ENCODE data around the gene FYCO1. TPM values are rescaled to one million over a fixed set of nuclear protein-coding genes. Genes with fewer than 3 reads are reported as not detected.

Gene FYCO1
- 3.1 TPM for total RNA-seq

DNA sequence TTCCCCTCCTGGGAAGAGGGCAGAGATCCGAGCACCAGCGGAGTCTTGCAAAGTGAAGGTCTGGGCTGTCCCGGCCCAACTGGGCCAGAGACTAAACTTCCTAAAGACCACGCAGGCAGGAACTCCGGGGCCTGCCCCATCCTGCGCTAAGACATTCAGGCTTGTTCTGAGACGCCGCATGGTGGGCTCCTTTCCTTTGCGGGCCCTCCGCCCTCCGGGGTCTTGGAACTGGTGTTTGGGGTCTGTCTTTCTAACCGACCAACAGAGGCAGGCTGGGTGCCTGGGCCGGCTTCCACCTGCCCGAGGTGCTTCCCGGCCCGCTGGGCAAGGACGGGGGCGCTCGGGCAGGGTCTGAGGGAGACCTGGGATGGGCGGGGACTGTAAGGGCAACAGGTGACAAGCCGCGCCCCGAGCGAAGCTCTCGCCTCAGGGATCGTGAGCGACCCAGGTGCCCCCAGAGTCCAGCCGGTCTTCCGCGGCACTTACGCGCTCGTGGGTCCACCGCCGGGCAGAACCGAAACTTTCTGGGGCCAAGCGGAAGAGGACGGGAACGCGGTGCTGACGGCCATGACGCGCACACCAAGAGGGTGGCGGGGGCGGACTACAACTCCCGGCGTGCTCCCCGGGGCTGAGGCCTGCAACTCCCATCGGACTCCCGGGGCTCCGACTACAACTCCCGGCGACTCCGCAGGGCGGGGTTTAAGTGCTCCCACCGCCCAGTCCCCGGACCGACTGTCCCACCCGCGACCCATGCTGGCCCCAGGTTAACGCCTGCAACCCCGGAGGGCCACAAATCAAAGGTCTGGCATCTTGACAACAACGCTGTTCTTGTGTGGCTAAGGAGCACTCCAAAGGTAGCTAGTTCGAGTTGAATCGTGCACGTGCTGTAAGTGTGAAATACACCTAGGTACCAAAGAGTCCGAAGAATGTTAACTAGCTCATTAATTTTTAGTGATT lies at the start of gene FYCO1:
TSS of gene FYCO1 (minus strand) at position 589 of the 957 bp plus-strand sequence. CDS start 10,914 bp downstream, outside the sequence.

GRCh38 chr3:46027021-46027705 lies 31.5 kb upstream of the FYCO1 start, which contains the start of gene XCR1:
XCR1 (minus strand) TSS chr3:46027483; CDS start chr3:46021947, 5,536 bp downstream.

DNA sequence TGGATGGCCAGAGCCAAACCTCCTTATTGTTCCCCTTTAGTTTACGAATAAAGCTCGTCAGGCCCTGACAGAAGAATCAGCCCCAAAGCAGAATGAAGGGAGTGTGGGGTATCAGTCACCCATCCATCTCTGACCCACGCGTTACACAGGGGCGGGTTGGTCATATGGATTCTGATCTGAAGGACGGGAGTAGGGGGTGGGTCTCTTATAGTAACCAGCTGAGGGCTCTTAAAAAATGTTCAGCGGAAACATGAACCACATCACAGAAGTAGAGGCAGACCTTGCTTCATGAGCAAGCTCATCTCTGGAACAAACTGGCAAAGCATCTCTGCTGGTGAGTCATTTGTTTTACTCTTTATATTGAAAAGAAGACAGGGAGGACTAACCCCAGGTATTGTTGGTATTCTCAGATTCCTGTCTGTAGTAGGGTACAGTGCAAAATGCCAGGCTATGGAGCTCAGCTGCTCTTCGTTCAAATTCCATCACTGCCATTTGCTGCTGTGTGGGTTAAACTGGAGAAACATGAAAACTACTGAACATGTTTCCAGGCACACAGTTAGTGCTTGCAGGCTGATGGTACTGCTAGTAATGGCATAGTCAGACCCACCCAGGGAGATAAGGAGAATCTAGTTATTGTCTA lies 52.3 kb downstream of the FYCO1 start, which contains the start of gene CXCR6:
TSS of gene CXCR6 (plus strand) at position 258 of the 640 bp plus-strand sequence. CDS start 3,018 bp downstream, outside the sequence.

DNA sequence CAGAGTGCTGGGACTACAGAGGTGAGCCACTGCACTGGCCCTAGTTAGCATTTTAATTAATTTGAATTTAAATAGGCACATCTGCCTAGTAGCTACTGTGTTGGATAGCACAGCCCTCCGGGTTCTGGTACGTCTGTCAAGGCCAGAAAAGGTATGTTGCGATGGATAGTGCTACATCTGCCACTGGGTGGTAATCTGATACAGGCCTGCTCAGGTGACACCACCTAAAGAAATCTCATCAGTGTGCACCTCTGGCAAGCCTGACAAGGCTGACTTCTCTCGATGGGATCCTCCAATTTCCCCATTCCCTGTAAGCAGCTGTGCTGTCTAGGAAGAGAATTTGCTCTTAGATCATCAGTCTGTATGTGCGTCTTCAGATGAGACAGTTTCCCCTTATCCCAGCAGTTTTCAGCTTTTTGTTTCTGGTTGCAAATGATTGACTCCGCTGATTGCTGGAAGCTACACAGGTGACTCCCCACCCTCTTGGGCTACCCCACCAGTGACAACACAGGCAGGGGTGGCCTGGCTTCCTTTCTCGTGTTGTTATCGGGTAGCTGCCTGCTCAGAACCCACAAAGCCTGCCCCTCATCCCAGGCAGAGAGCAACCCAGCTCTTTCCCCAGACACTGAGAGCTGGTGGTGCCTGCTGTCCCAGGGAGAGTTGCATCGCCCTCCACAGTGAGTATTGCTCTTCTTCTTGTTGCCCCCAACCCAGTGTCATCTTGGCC lies 109.5 kb downstream of the FYCO1 start, which contains the start of gene CCR9:
TSS of gene CCR9 (plus strand) at position 565 of the 727 bp plus-strand sequence. CDS start 8,391 bp downstream, outside the sequence.

Small RNA genes lying within 50 kb of the gene (small RNA-seq; reads per million reads assigned to genes)
- not detected for gene RF00019 (ENCODE audit: low replicate concordance)

Other genes starting within 250 kb of the FYCO1 start
- gene SLC6A20, start 199.3 kb downstream of the FYCO1 start, total RNA-seq: 1.6 TPM
- 29.4 TPM for gene LZTFL1, start 153.7 kb downstream of the FYCO1 start, total RNA-seq
- not detected for gene CCR9, start 109.3 kb downstream of the FYCO1 start, total RNA-seq
- gene CXCR6, start 52.4 kb downstream of the FYCO1 start, total RNA-seq: not detected
- gene XCR1, start 31.7 kb upstream of the FYCO1 start, total RNA-seq: not detected
- gene CCR1, start 212.5 kb upstream of the FYCO1 start, total RNA-seq: 0.94 TPM
- gene CCR3, start 246.6 kb upstream of the FYCO1 start, total RNA-seq: not detected